ENCODE measurements around the gene CAMKK1.

Gene CAMKK1

GRCh38 chr17:3893003-3893719 is at the start of gene CAMKK1:
TSS of gene CAMKK1 (minus strand) at chr17:3893053. CDS start at chr17:3885687, 7,366 bp downstream.
- peak; percentile 87 to 90 for DNase-seq

- DNase-seq, result no peak
Observed at GRCh38 chr17:3940965-3941698, 48.3 kb upstream of the CAMKK1 start.

GRCh38 chr17:3937359-3937758 is 44.5 kb upstream of the CAMKK1 start:
- no peak for DNase-seq

GRCh38 chr17:3935825-3936355 is 43.0 kb upstream of the CAMKK1 start:
- no peak for DNase-seq

- peak; percentile 31 to 57 for DNase-seq
Observed at GRCh38 chr17:3935140-3935542, 42.3 kb upstream of the CAMKK1 start.

- no peak for DNase-seq
Observed at GRCh38 chr17:3929764-3930163, 36.9 kb upstream of the CAMKK1 start.

- no peak for DNase-seq
Observed at GRCh38 chr17:3929181-3929580, 36.3 kb upstream of the CAMKK1 start.

GRCh38 chr17:3928406-3928805 is 35.6 kb upstream of the CAMKK1 start:
- DNase-seq, result no peak

GRCh38 chr17:3927628-3928340 is 34.9 kb upstream of the CAMKK1 start:
- DNase-seq, result no peak

- no peak for DNase-seq
Observed at GRCh38 chr17:3926860-3927627, 34.2 kb upstream of the CAMKK1 start.

- no peak for DNase-seq
Observed at GRCh38 chr17:3925684-3926485, 33.0 kb upstream of the CAMKK1 start.

- DNase-seq, result no peak
Observed at GRCh38 chr17:3924512-3925350, 31.9 kb upstream of the CAMKK1 start.

GRCh38 chr17:3923466-3924190 is 30.8 kb upstream of the CAMKK1 start:
- DNase-seq, result no peak

GRCh38 chr17:3922765-3923164 is 29.9 kb upstream of the CAMKK1 start:
- DNase-seq, result no peak

GRCh38 chr17:3921502-3922319 is 28.9 kb upstream of the CAMKK1 start:
- DNase-seq, result no peak

- no peak for DNase-seq
Observed at GRCh38 chr17:3921006-3921405, 28.2 kb upstream of the CAMKK1 start.

- DNase-seq, result no peak
Observed at GRCh38 chr17:3919123-3919624, 26.3 kb upstream of the CAMKK1 start.

- DNase-seq, result no peak
Observed at GRCh38 chr17:3918372-3919122, 25.7 kb upstream of the CAMKK1 start.

Data from CD4-positive, alpha-beta T cell treated with Interleukin-4 for 1 hour (primary cell).